ENCODE results near the gene UNC13C.

Gene UNC13C

GRCh38 chr15:53974121-53974520 is 4.1 kb upstream of the UNC13C start (continued):
- TF ChIP-seq ZNF132 (tag by site-specific recombination; IDR thresholded peaks at IDR 0.05; ENCODE audit: borderline replicate concordance) (no peak), ZNF548 (tag by site-specific recombination; IDR thresholded peaks at IDR 0.05) (no peak), ZNF24 (tag by site-specific recombination; IDR thresholded peaks at IDR 0.05) (no peak), ZNF449 (tag by site-specific recombination; IDR thresholded peaks at IDR 0.05) (no peak)
- TF ChIP-seq, protein P1, sequence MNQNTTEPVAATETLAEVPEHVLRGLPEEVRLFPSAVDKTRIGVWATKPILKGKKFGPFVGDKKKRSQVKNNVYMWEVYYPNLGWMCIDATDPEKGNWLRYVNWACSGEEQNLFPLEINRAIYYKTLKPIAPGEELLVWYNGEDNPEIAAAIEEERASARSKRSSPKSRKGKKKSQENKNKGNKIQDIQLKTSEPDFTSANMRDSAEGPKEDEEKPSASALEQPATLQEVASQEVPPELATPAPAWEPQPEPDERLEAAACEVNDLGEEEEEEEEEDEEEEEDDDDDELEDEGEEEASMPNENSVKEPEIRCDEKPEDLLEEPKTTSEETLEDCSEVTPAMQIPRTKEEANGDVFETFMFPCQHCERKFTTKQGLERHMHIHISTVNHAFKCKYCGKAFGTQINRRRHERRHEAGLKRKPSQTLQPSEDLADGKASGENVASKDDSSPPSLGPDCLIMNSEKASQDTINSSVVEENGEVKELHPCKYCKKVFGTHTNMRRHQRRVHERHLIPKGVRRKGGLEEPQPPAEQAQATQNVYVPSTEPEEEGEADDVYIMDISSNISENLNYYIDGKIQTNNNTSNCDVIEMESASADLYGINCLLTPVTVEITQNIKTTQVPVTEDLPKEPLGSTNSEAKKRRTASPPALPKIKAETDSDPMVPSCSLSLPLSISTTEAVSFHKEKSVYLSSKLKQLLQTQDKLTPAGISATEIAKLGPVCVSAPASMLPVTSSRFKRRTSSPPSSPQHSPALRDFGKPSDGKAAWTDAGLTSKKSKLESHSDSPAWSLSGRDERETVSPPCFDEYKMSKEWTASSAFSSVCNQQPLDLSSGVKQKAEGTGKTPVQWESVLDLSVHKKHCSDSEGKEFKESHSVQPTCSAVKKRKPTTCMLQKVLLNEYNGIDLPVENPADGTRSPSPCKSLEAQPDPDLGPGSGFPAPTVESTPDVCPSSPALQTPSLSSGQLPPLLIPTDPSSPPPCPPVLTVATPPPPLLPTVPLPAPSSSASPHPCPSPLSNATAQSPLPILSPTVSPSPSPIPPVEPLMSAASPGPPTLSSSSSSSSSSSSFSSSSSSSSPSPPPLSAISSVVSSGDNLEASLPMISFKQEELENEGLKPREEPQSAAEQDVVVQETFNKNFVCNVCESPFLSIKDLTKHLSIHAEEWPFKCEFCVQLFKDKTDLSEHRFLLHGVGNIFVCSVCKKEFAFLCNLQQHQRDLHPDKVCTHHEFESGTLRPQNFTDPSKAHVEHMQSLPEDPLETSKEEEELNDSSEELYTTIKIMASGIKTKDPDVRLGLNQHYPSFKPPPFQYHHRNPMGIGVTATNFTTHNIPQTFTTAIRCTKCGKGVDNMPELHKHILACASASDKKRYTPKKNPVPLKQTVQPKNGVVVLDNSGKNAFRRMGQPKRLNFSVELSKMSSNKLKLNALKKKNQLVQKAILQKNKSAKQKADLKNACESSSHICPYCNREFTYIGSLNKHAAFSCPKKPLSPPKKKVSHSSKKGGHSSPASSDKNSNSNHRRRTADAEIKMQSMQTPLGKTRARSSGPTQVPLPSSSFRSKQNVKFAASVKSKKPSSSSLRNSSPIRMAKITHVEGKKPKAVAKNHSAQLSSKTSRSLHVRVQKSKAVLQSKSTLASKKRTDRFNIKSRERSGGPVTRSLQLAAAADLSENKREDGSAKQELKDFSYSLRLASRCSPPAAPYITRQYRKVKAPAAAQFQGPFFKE (tag by site-specific recombination; IDR thresholded peaks at IDR 0.05; ENCODE audit: borderline replicate concordance) = no peak

DNA sequence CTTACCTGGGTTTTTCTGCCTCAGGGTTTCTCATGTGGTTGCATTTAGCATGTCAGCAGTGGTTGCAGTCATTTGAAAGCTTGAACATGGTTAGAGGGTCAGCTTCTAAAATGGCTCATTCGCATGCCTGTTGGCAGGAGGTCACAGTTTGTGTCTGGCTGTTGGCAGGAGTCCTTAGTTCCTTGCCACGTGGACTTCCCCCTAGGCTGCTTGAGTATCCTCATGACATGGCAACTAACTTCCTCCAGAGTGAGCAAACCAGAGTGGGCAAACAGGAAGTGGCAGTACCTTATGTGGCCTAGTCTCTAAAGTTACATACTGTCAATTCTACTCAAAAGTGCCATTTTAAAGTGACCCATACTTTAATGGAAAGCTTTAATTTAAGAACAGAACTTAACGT is 3.4 kb upstream of the UNC13C start:
- no peaks in the 10 kb centered on the region for H3K36me3 ChIP-seq (ENCODE audit: control insufficient read depth in 2 of 2, insufficient read depth in 1 of 2, low read length in 2 of 2)
- H3K4me1 ChIP-seq (ENCODE audit: control insufficient read depth, insufficient read depth, low read length) = no peaks in the 10 kb centered on the region
- POLR2A ChIA-PET = no interaction called here
- H3K9me3 ChIP-seq (ENCODE audit: control insufficient read depth, insufficient read depth, low read depth, low read length) = no peaks in the 10 kb centered on the region
- no peak overlapping the region for H3K27ac ChIP-seq (ENCODE audit: extremely low read depth, low read depth, low read length)
- CTCF ChIA-PET = interaction anchor here (0.6 to 0.7 kb wide), 2 partner anchors 36 to 118 kb away, joined by 3 read pairs; no protein-coding TSS in a partner anchor
- no peak overlapping the region for H3K4me3 ChIP-seq (ENCODE audit: low read depth, low read length)
- TF ChIP-seq KLF8 (tag by site-specific recombination; IDR thresholded peaks at IDR 0.05) (no peak), PBX3 (CRISPR knock-in tag; IDR thresholded peaks at IDR 0.05) (no peak), ZNF701 (tag by site-specific recombination; IDR thresholded peaks at IDR 0.05) (no peak), ZNF2 (tag by site-specific recombination; IDR thresholded peaks at IDR 0.05) (no peak), ZNF843 (tag by site-specific recombination; IDR thresholded peaks at IDR 0.05) (no peak), ZBTB20 (tag by site-specific recombination; IDR thresholded peaks at IDR 0.05) (no peak), ZNF350 (tag by site-specific recombination; IDR thresholded peaks at IDR 0.05) (no peak), ZNF239 (tag by site-specific recombination; IDR thresholded peaks at IDR 0.05) (no peak), ZNF837 (tag by site-specific recombination; IDR thresholded peaks at IDR 0.05) (no peak), KLF10 (tag by site-specific recombination; IDR thresholded peaks at IDR 0.05) (no peak), ZNF140 (tag by site-specific recombination; IDR thresholded peaks at IDR 0.05) (no peak)

DNA sequence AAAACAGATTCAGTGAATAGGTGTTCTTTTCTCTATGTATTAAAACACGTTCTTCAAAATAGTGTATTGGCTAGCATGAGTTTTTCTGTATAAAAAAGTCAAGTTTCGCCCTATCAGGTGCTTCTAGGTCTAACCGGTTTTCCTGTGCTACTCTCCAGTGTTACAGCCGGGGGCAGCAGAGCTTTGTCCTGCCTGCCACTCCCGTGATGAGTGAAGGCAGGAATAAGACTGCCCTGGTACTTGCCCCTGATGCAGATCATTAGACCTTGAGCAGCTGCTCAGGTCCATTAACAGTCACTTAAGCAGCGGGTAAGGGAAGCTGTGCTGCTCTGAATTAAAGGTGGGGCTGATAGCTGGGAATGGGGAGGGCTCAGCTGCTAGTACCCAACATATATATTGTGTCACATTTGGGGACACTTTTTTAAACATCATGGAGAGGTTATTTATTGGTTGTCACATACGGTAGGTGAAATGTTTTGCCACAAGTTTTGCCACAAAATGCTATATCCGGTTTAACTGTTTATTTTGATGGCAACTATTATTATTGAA is 1.3 kb upstream of the UNC13C start:
- POLR2A ChIA-PET = no interaction called here
- Histone ChIP-seq H3K36me3 (ENCODE audit: control insufficient read depth in 2 of 2, insufficient read depth in 1 of 2, low read length in 2 of 2) (no peaks in the 10 kb centered on the region), H3K4me3 (ENCODE audit: low read depth, low read length) (no peak overlapping the region), H3K4me1 (ENCODE audit: control insufficient read depth, insufficient read depth, low read length) (no peaks in the 10 kb centered on the region), H3K9me3 (ENCODE audit: control insufficient read depth, insufficient read depth, low read depth, low read length) (no peaks in the 10 kb centered on the region), H3K27ac (ENCODE audit: extremely low read depth, low read depth, low read length) (no peak overlapping the region)
- CTCF ChIA-PET = interaction anchor here (0.6 to 2.4 kb wide), 5 partner anchors 13 to 426 kb away, joined by 3 to 8 read pairs (median 4); no protein-coding TSS in a partner anchor
- TF ChIP-seq, protein P2, sequence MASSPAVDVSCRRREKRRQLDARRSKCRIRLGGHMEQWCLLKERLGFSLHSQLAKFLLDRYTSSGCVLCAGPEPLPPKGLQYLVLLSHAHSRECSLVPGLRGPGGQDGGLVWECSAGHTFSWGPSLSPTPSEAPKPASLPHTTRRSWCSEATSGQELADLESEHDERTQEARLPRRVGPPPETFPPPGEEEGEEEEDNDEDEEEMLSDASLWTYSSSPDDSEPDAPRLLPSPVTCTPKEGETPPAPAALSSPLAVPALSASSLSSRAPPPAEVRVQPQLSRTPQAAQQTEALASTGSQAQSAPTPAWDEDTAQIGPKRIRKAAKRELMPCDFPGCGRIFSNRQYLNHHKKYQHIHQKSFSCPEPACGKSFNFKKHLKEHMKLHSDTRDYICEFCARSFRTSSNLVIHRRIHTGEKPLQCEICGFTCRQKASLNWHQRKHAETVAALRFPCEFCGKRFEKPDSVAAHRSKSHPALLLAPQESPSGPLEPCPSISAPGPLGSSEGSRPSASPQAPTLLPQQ (tag by site-specific recombination; IDR thresholded peaks at IDR 0.05) = no peak
- no peak for TF ChIP-seq ZBTB17 (tag by site-specific recombination; IDR thresholded peaks at IDR 0.05)
- TF ChIP-seq ZNF544 (tag by site-specific recombination; IDR thresholded peaks at IDR 0.05) = no peak
- no peak for TF ChIP-seq ZFP41 (tag by site-specific recombination; IDR thresholded peaks at IDR 0.05; ENCODE audit: borderline replicate concordance)
- TF ChIP-seq ZNF571 (tag by site-specific recombination; IDR thresholded peaks at IDR 0.05) = no peak
- TF ChIP-seq RBAK (tag by site-specific recombination; IDR thresholded peaks at IDR 0.05) = no peak
- TF ChIP-seq FEZF1 (tag by site-specific recombination; IDR thresholded peaks at IDR 0.05) = no peak
- no peak for TF ChIP-seq EGR2 (tag by site-specific recombination; IDR thresholded peaks at IDR 0.05; ENCODE audit: low read depth)
- TF ChIP-seq PRDM1 (tag by site-specific recombination; IDR thresholded peaks at IDR 0.05) = no peak
- TF ChIP-seq ZNF132 (tag by site-specific recombination; IDR thresholded peaks at IDR 0.05; ENCODE audit: borderline replicate concordance) = no peak
- no peak for TF ChIP-seq ZNF10 (tag by site-specific recombination; IDR thresholded peaks at IDR 0.05)

Measured in HEK293 (cell line).